Stomach (tissue), 4 donors: ENCODE data around the gene ALKBH7.

ENCODE experiments used
- CTCF ChIP-seq, 7 experiments: fragments of 450-650 bp in 4 of 7; fragments of 200-600 bp in 3 of 7; sonication (generic) in 3 of 7; IDR thresholded peaks; one replicate each; pipeline ENCODE4 v1.5.1; 2016 to 2019; ENCODE audit warnings: antibody characterized with exemption in 7 of 7, control low read depth in 2 of 7, mild to moderate bottlenecking in 1 of 7
- EP300 ChIP-seq: sonication (generic); formaldehyde crosslinking; IDR thresholded peaks from one replicate; pipeline ENCODE4 v1.6.1; 2017; ENCODE audit warnings: antibody characterized with exemption
- POLR2A ChIP-seq, 4 donors: fragments of 450-650 bp; IDR thresholded peaks; one replicate each; pipeline ENCODE4 v1.6.1; 2016; ENCODE audit warnings: antibody characterized with exemption in 4 of 4, control low read depth in 2 of 4, mild to moderate bottlenecking in 1 of 4, moderate library complexity in 1 of 4
- POLR2AphosphoS5 ChIP-seq, 3 donors: sonication (generic); formaldehyde crosslinking; IDR thresholded peaks; one replicate each; pipeline ENCODE4 v1.6.1; 2016; ENCODE audit warnings: antibody characterized with exemption in 3 of 3

DNA sequence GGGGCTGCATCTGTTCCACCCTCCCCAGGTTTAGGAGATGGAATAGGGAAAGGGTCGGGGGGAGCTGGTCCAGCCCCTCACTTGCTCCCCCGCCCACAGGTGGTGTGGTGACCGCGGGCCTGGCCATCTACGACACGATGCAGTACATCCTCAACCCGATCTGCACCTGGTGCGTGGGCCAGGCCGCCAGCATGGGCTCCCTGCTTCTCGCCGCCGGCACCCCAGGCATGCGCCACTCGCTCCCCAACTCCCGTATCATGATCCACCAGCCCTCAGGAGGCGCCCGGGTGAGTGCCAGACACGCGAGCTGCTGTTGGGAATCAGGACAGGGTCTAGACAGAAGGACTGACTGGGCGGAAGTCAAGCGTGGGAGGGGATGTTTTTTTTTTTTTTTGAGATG, 8.2 kb upstream of the ALKBH7 start:
- no peak for TF ChIP-seq CTCF (IDR thresholded peaks at IDR 0.05)
- TF ChIP-seq POLR2A (IDR thresholded peaks at IDR 0.05) = no peak
- TF ChIP-seq POLR2AphosphoS5 (IDR thresholded peaks at IDR 0.05) = no peak
- TF ChIP-seq EP300 = no peak
